HG03103 (cell line): ENCODE data around the gene LAMA4.

ENCODE experiments used
- ATAC-seq: cut with Tn5 transposase; IDR thresholded peaks from one replicate; pipeline ENCODE4 v1.9.1; 2021; ENCODE audit warnings: low read depth; ENCODE audit not compliant: unreplicated experiment

The LAMA4 gene

GRCh38 chr6:112279031-112279935 is 24.9 kb upstream of the LAMA4 start:
- no peak for ATAC-seq

GRCh38 chr6:112275365-112275764 is 21.0 kb upstream of the LAMA4 start:
- no peak for ATAC-seq

- ATAC-seq: no peak
Observed at GRCh38 chr6:112274774-112275173, 20.4 kb upstream of the LAMA4 start.

- ATAC-seq: no peak
Observed at GRCh38 chr6:112272799-112273198, 18.4 kb upstream of the LAMA4 start.

GRCh38 chr6:112270756-112271155 is 16.4 kb upstream of the LAMA4 start:
- no peak for ATAC-seq

GRCh38 chr6:112269979-112270566 is 15.7 kb upstream of the LAMA4 start:
- no peak for ATAC-seq

GRCh38 chr6:112269114-112269513 is 14.7 kb upstream of the LAMA4 start:
- ATAC-seq: no peak

- no peak for ATAC-seq
Observed at GRCh38 chr6:112268654-112269053, 14.3 kb upstream of the LAMA4 start.

- ATAC-seq: no peak
Observed at GRCh38 chr6:112268019-112268418, 13.7 kb upstream of the LAMA4 start.

- no peak for ATAC-seq
Observed at GRCh38 chr6:112266331-112266730, 12.0 kb upstream of the LAMA4 start.

GRCh38 chr6:112259337-112259675 is 4.9 kb upstream of the LAMA4 start:
- ATAC-seq: no peak

- no peak for ATAC-seq
Observed at GRCh38 chr6:112258642-112259336, 4.4 kb upstream of the LAMA4 start.

- ATAC-seq: no peak
Observed at GRCh38 chr6:112257178-112257855, 3.0 kb upstream of the LAMA4 start.

- no peak for ATAC-seq
Observed at GRCh38 chr6:112254921-112255320, 554 bp upstream of the LAMA4 start.

- no peak for ATAC-seq
Observed at GRCh38 chr6:112253498-112253840, 898 bp downstream of the LAMA4 start.

- no peak for ATAC-seq
Observed at GRCh38 chr6:112252571-112253497, 1.5 kb downstream of the LAMA4 start.

GRCh38 chr6:112251171-112251875 is 3.0 kb downstream of the LAMA4 start:
- no peak for ATAC-seq

GRCh38 chr6:112249489-112249888 is 4.9 kb downstream of the LAMA4 start:
- no peak for ATAC-seq

GRCh38 chr6:112247275-112247674 is 7.1 kb downstream of the LAMA4 start:
- ATAC-seq: no peak
